ENCODE measurements around the gene SGIP1.

SGIP1 gene

DNA sequence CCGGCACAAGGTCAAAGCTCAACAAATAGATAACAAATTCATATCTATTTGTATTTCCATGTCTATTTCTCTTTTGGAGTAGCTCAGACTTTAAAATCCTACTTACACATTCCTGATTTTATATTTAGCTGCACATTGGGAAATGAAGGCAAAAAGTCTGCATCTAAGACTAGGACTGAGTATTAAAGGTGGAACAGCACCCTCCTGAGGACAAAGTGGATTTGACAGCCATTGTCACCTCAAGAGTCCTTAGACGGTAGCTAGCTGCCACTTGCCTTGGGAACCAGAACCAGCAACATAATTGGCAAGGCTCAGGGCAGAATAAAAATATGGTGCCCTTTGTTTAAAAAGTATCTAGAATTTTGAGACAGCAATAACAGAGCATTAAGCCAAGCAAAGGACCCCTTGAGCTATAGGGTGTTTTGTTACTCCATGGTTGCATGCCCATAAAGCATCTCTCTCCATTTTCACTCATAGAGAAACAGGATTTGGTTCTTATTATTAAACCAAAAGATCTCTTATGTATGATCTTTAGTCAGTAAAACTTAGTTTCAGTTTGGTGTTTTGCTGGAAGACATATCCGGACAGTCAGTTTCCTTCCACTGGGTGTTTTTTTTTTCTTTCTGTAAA lies 30.0 kb upstream of the SGIP1 start:
- no peak overlapping the region for H4K12ac ChIP-seq (ENCODE audit: low read depth, low read length)
- H3K27me3 ChIP-seq (ENCODE audit: insufficient read depth, low read length) = no peaks in the 10 kb centered on the region
- no peak overlapping the region for H2BK5ac ChIP-seq (ENCODE audit: low read depth, low read length, poor library complexity)
- peak; percentile 55 to 80 for DNase-seq
- H2BK12ac ChIP-seq (ENCODE audit: low read length) = no peak overlapping the region
- no peaks in the 10 kb centered on the region for H3K4me1 ChIP-seq (ENCODE audit: control insufficient read depth in 1 of 2, insufficient read depth in 2 of 2, low read length in 2 of 2)
- H3K36me3 ChIP-seq (ENCODE audit: control insufficient read depth in 1 of 2, insufficient read depth in 2 of 2, low read length in 2 of 2) = no peaks in the 10 kb centered on the region
- H3K4ac ChIP-seq (ENCODE audit: low read depth, low read length) = no peak overlapping the region
- no peak overlapping the region for H2AK5ac ChIP-seq (ENCODE audit: low read length)
- H3K27ac ChIP-seq (ENCODE audit: low read depth, low read length) = no peak overlapping the region
- H3K18ac ChIP-seq (ENCODE audit: low read length) = no peak overlapping the region
- no peak overlapping the region for H3K23ac ChIP-seq (ENCODE audit: low read length)
- no peak overlapping the region for H4K8ac ChIP-seq (ENCODE audit: low read depth, low read length)
- no CpG with 5 or more reads among the region's 3 CpGs for WGBS (ENCODE audit: extremely low coverage, insufficient coverage, insufficient read length)
- H3K9me3 ChIP-seq (ENCODE audit: insufficient read depth, low read depth, low read length) = no peaks in the 10 kb centered on the region
- no peaks in the 10 kb centered on the region for H3K79me1 ChIP-seq (ENCODE audit: low read length)
- H3K4me2 ChIP-seq (ENCODE audit: low read length) = no peak overlapping the region
- H3K14ac ChIP-seq (ENCODE audit: low read length) = no peak overlapping the region
- H2BK120ac ChIP-seq (ENCODE audit: insufficient read depth, low read length, poor library complexity) = no peak overlapping the region
- H4K91ac ChIP-seq (ENCODE audit: low read depth, low read length) = no peak overlapping the region
- no peak overlapping the region for H3K9ac ChIP-seq (ENCODE audit: low read length)
- H3K79me2 ChIP-seq (ENCODE audit: control insufficient read depth, insufficient read depth, low read length, poor library complexity) = no peaks in the 10 kb centered on the region
- H2AFZ ChIP-seq (ENCODE audit: insufficient read depth, low read length, poor library complexity) = no peak overlapping the region
- no peak overlapping the region for H3K4me3 ChIP-seq (ENCODE audit: low read depth, low read length)

DNA sequence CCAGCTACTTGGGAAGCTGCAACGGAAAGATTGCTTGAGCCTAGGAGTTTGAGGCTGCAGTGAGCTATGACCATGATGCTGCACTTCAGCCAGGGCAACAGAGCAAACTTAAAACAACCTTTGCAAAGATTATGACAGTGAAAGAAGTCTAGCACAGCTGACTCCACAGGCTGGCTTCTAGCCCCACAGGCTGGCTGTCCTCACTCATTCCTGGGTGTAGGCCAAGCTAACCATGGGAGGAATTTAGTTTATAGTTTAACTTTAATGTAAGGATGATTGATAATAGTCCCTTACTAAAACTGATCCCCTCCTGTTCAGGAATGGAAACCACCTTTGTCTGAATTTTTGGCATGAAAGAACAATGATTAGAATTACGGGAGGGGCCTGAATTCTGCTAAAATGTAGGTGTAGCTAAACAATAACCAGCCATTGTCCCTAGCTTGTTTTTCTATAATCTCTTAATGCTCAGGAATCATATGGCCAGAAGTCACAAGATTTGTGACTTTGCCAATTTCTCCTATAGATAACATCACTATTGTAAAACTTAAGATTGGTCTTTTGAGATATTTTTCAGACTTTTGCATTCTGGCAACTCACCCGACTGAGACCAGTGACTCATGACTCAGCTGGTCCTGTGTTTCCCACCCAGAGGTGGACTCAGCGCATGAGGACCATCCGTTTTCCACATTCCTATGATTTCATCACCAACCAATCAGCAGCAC lies 28.1 kb upstream of the SGIP1 start:
- Histone ChIP-seq H3K27ac (ENCODE audit: low read depth, low read length) (no peak overlapping the region), H3K79me2 (ENCODE audit: control insufficient read depth, insufficient read depth, low read length, poor library complexity) (no peaks in the 10 kb centered on the region), H3K27me3 (ENCODE audit: insufficient read depth, low read length) (no peaks in the 10 kb centered on the region), H3K14ac (ENCODE audit: low read length) (no peak overlapping the region), H4K12ac (ENCODE audit: low read depth, low read length) (no peak overlapping the region), H3K4me3 (ENCODE audit: low read depth, low read length) (no peak overlapping the region), H3K18ac (ENCODE audit: low read length) (no peak overlapping the region), H3K36me3 (ENCODE audit: control insufficient read depth in 1 of 2, insufficient read depth in 2 of 2, low read length in 2 of 2) (no peaks in the 10 kb centered on the region), H3K79me1 (ENCODE audit: low read length) (no peaks in the 10 kb centered on the region), H4K91ac (ENCODE audit: low read depth, low read length) (no peak overlapping the region), H3K4me1 (ENCODE audit: control insufficient read depth in 1 of 2, insufficient read depth in 2 of 2, low read length in 2 of 2) (no peaks in the 10 kb centered on the region), H3K9ac (ENCODE audit: low read length) (no peak overlapping the region), H2AK5ac (ENCODE audit: low read length) (no peak overlapping the region), H2AFZ (ENCODE audit: insufficient read depth, low read length, poor library complexity) (no peak overlapping the region), H3K4me2 (ENCODE audit: low read length) (no peak overlapping the region), H4K8ac (ENCODE audit: low read depth, low read length) (no peak overlapping the region), H2BK5ac (ENCODE audit: low read depth, low read length, poor library complexity) (no peak overlapping the region), H2BK120ac (ENCODE audit: insufficient read depth, low read length, poor library complexity) (no peak overlapping the region), H3K4ac (ENCODE audit: low read depth, low read length) (no peak overlapping the region), H2BK12ac (ENCODE audit: low read length) (no peak overlapping the region), H3K9me3 (ENCODE audit: insufficient read depth, low read depth, low read length) (peaks cover 3% of the 10 kb centered on the region), H3K23ac (ENCODE audit: low read length) (peak overlapping the region; percentile 66)
- peak in 1 of 2 donors; percentile 8 for DNase-seq
- WGBS (ENCODE audit: extremely low coverage, insufficient coverage, insufficient read length) = no CpG with 5 or more reads among the region's 5 CpGs

DNA sequence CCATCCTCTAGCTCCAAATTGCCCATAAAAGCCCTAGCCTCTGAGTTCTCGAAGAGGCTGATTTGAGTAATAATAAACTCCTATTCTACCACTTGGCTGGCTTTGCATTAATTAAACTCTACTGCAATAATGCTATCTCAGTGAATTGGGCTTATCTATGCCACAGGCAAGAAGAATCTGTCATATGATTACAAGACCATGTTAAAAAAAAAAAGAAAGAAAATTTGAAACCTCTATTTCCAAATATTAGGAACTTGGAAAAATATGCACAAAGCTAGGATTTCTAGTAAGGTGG lies 27.6 kb upstream of the SGIP1 start:
- no peak overlapping the region for H3K9ac ChIP-seq (ENCODE audit: low read length)
- no peak overlapping the region for H2AK5ac ChIP-seq (ENCODE audit: low read length)
- no peaks in the 10 kb centered on the region for H3K27me3 ChIP-seq (ENCODE audit: insufficient read depth, low read length)
- no peak overlapping the region for H2BK5ac ChIP-seq (ENCODE audit: low read depth, low read length, poor library complexity)
- no peaks in the 10 kb centered on the region for H3K79me2 ChIP-seq (ENCODE audit: control insufficient read depth, insufficient read depth, low read length, poor library complexity)
- no peaks in the 10 kb centered on the region for H3K79me1 ChIP-seq (ENCODE audit: low read length)
- no peak overlapping the region for H2BK12ac ChIP-seq (ENCODE audit: low read length)
- H3K4ac ChIP-seq (ENCODE audit: low read depth, low read length) = no peak overlapping the region
- H3K4me3 ChIP-seq (ENCODE audit: low read depth, low read length) = no peak overlapping the region
- H4K91ac ChIP-seq (ENCODE audit: low read depth, low read length) = no peak overlapping the region
- H3K4me2 ChIP-seq (ENCODE audit: low read length) = no peak overlapping the region
- H3K9me3 ChIP-seq (ENCODE audit: insufficient read depth, low read depth, low read length) = peaks cover 3% of the 10 kb centered on the region
- no peak overlapping the region for H2BK120ac ChIP-seq (ENCODE audit: insufficient read depth, low read length, poor library complexity)
- no peak for DNase-seq
- H4K8ac ChIP-seq (ENCODE audit: low read depth, low read length) = no peak overlapping the region
- H3K23ac ChIP-seq (ENCODE audit: low read length) = no peak overlapping the region
- H3K4me1 ChIP-seq (ENCODE audit: control insufficient read depth in 1 of 2, insufficient read depth in 2 of 2, low read length in 2 of 2) = no peaks in the 10 kb centered on the region
- no peak overlapping the region for H3K27ac ChIP-seq (ENCODE audit: low read depth, low read length)
- no peak overlapping the region for H2AFZ ChIP-seq (ENCODE audit: insufficient read depth, low read length, poor library complexity)
- WGBS (ENCODE audit: extremely low coverage, insufficient coverage, insufficient read length) = no CpG with 5 or more reads among the region's 1 CpG
- no peaks in the 10 kb centered on the region for H3K36me3 ChIP-seq (ENCODE audit: control insufficient read depth in 1 of 2, insufficient read depth in 2 of 2, low read length in 2 of 2)
- no peak overlapping the region for H4K12ac ChIP-seq (ENCODE audit: low read depth, low read length)
- no peak overlapping the region for H3K14ac ChIP-seq (ENCODE audit: low read length)
- no peak overlapping the region for H3K18ac ChIP-seq (ENCODE audit: low read length)

DNA sequence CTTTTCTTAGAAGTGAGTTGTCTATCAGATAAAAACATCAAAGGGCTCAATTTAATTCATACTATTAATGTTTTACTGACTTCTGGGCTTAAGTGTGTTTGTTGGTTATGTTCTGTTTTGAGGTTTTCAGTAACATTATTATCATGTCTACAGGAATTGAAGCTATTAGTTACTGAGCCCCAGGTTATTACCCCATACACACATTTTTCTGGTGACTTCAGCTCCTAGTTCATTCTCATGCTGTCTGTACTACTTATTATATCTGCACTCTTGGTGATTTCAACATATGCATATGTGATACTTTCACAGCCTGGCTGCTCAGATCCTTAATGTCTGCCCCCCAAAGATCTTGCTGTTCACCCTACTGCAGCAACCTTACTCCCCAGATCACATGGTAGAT lies 27.0 kb upstream of the SGIP1 start:
- Histone ChIP-seq H3K4me1 (ENCODE audit: control insufficient read depth in 1 of 2, insufficient read depth in 2 of 2, low read length in 2 of 2) (no peaks in the 10 kb centered on the region), H3K9ac (ENCODE audit: low read length) (no peak overlapping the region), H2AFZ (ENCODE audit: insufficient read depth, low read length, poor library complexity) (no peak overlapping the region), H3K18ac (ENCODE audit: low read length) (no peak overlapping the region), H3K4me3 (ENCODE audit: low read depth, low read length) (no peak overlapping the region), H3K9me3 (ENCODE audit: insufficient read depth, low read depth, low read length) (peaks cover 3% of the 10 kb centered on the region), H4K91ac (ENCODE audit: low read depth, low read length) (no peak overlapping the region), H3K4me2 (ENCODE audit: low read length) (no peak overlapping the region), H3K23ac (ENCODE audit: low read length) (no peak overlapping the region), H3K79me1 (ENCODE audit: low read length) (no peaks in the 10 kb centered on the region), H3K27me3 (ENCODE audit: insufficient read depth, low read length) (no peaks in the 10 kb centered on the region), H3K14ac (ENCODE audit: low read length) (no peak overlapping the region), H4K8ac (ENCODE audit: low read depth, low read length) (no peak overlapping the region), H2BK5ac (ENCODE audit: low read depth, low read length, poor library complexity) (no peak overlapping the region), H3K4ac (ENCODE audit: low read depth, low read length) (no peak overlapping the region), H3K79me2 (ENCODE audit: control insufficient read depth, insufficient read depth, low read length, poor library complexity) (no peaks in the 10 kb centered on the region), H2BK120ac (ENCODE audit: insufficient read depth, low read length, poor library complexity) (no peak overlapping the region), H4K12ac (ENCODE audit: low read depth, low read length) (no peak overlapping the region), H2AK5ac (ENCODE audit: low read length) (no peak overlapping the region), H3K36me3 (ENCODE audit: control insufficient read depth in 1 of 2, insufficient read depth in 2 of 2, low read length in 2 of 2) (no peaks in the 10 kb centered on the region), H3K27ac (ENCODE audit: low read depth, low read length) (no peak overlapping the region), H2BK12ac (ENCODE audit: low read length) (no peak overlapping the region)
- no peak for DNase-seq

All from trophoblast cell (in vitro differentiated cells and primary cell).